NCI-H526 (cell line): ENCODE data around the gene PDXDC1.
"Not testable (repeated sequence)": the region's sequence is repeated elsewhere in the genome, so short reads cannot be mapped to it uniquely, and the experiment has no call there.

Experiments
- DNase-seq, 2 experiments: peaks; one replicate each; lab custom pipeline; 2025; lab: John Stamatoyannopoulos, UW

Gene PDXDC1

DNA sequence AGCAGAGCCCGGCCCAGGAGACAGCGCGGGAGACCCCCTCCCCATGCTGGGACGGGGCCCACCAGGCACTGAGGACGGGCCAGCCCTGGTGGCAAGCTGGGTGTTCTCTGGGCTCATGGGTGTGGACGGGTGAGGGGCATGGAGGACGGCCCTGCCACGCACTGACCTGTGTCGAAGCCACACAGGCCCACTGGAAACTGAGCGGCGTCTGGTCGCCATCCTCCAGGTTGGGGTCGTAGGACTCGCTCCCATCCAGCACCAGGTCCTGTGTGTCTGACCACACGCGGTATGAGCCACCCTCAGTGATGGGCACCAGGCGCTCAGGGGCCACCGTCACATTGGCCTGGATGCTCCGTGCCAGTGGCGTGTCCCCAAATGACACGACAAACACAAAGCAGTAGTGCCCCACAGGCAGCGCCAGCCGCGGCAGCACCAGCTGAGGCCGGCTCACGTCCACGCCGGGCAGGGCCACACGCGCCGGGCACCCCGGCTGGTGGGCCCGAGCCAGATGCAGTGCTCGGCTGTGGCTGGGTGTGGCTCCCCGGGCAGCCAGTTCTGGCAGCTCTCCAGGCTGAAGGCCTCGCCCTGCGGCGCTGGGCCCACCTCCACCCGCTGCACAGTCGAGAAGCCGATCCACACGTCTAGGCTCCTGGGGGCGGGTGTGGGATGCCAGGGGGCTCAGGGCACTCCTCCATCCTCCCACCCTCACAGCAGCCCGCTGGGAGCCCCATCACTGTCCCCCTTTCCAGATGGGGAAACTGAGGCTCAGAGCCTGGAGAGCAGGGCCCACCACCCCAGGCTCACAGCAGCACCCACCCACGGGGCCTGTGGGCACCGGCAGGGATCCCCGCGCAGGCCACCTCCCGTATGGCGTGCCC lies 160.9 kb downstream of the PDXDC1 start:
- not testable (repeated sequence) for DNase-seq

DNA sequence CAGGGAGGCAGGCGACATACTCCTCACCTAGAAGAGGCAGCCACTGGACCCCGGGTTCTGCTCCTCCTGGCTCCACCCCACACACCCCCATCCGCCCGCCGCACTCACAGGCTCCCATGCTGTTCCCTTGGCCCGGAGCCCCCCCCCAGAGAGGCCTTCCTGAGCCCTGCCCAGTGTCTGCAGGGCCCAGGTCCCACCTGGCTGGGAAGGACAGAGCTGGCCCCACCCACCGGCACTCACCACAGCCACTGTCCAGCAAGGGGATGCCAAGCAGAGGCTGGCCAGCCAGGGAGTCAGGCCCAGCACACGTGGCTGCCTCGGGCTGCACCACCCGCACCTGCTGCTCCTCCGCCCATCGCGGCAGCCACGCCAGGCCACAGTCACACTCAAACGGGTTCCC lies 162.7 kb downstream of the PDXDC1 start:
- not testable (repeated sequence) for DNase-seq

DNA sequence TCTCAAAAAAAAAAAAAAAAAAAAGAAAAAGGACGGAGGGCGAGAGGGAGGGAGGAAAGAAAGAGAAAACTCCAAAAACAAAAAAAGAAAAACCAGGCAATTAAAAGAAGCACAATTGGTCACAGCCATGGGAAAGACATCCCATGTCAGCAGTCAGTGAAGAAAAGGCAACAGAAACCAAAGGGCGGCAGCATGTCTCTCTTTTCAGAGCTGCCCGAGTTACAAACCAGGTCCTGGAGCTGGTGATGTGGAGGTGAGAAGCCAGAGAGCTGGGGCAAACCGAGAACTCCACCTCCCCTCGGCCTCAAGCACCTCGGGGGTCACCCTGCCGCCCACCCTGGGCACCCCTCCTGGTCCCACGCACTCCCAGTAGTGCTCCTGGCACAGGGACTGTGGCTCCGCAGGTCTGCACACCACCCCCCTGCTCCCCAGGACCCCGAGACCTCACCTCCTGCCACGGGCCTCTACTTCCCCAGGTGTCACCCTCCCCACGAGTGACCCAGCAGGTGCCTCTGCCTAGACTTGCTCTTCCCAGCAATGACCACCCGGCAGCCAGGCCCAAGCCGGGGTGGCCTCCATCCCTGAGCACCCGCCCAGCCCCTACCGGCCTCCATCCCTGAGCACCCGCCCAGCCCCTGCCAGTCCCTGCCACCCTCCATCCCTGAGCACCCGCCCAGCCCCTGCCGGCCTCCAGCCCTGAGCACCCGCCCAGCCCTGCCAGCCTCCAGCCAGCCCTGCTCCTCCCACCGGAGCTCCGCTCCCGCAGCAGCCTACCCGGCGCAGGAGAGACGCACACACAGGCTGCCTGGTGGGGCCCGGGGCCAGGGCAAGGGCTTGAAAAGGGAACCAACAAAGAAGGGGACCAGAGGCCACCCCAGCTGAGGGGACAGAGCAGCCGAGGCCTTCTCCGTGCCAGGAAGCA lies 165.9 kb downstream of the PDXDC1 start:
- peak in 1 of 2 experiments; percentile 11 for DNase-seq

DNA sequence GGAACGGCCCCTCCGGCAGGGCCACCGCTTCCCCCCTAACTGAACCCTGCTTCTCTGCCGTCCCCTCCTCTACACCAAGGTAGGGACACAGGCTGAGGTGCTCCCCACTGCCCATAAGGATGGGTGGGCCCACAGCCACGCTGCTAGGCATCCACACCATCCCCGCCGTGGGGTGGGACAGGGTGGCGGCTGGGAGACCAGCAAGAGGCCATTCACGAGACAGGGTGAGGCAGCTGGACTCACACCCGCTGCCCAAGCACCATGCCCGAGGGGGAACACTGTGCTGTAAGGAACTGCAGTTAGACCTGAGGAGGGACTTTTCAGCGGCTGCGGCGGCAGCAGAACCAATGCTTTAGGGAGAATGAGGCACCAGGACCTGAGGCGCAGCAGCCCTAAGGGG lies 166.8 kb downstream of the PDXDC1 start:
- no peak for DNase-seq

DNA sequence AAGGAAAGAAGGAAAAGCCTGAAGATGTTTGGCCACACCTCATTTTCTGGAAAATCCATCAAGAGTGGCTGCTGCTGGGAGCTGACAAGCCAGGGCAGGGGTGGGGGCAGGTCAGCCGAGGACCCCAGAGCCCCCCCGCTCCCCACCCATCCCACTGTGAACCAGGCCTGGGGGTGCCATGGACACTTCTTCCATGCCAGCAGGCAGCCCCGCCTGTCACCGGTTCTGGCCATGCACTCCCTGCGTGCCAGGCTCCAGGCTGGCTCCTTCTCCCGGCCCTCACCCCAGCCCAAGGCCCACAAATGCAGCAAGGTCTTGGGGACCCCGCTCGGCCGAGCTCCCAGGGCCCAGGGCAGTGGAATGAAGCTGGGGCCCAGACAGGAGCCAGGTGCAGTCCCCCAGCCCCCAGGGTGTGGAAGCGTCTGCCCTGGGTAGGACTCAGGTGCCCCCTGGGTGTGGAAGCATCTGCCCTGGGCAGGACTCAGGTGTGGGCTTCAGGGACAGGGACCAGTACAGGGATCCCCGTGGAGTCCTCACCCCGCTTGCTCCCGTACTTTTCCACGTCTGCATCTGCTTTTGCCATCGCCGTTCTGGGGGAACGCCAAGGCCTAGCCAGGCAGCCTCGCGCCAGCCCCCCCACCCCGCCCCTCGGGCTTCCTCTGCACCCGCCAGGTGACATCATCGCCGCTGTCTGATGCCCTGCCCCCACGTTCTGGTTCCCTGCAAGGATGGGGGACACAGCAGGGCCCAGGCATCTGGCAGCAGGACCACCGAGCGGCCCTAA lies 167.5 kb downstream of the PDXDC1 start:
- DNase-seq = not testable (repeated sequence)

DNA sequence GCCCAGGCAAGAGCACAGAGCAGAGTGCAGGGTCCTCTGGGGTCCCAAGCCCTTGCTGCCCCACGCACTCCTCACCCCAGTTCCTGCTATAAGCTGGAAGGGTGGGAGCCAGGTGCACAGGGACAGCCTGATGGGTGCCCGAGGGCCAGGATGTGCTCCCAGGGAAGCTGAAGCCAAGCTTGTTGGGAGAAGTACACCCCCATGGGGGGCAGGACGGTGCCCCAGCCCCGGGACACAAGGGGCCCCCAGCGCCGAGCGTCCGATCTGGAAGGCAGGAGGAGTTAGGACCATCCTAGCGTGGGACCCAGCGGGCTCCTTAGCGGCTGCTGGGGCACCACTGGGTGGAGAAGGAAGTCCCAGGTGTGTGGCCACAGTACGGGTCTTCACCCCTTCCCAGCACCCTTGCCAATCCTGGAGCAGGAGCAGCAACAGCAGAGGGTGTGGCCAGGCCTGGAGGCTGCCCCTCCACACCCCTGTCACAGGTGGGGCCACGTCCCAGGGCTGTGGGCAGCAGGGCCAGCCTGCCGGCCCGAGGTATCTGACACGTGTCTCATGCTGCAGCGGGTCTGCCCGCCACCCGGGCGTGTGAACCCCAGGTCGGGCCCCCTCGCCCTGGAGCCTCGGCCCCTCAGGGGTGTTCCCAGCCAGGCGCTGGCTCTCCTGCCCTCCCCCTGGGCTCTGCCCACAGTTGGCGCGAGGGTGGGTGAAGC lies 168.2 kb downstream of the PDXDC1 start:
- DNase-seq = not testable (repeated sequence)

DNA sequence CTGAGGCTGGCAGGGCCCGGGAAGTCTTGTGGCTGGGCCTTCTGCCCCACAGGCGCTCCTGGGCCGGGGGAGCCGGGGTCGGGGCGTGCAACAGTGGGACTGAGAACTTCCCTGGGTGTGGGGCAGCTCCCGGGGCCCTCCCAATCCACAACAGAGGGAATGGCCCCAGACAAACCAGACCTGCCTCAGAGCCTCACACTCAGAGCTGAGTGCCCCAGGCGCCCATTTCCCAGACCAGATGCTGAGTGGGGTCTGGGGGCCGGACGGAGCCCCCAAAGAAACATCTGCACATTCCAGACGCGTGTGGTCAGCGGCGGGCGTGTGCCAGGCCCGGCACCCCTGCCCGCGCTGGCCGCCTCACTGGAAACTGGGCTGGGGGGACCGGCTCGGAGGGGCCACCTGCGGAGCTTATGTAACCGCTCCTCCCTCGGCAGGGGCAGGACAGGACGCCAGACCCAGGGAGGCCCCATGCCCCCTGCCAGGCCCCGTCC lies 168.8 kb downstream of the PDXDC1 start:
- DNase-seq = not testable (repeated sequence)

DNA sequence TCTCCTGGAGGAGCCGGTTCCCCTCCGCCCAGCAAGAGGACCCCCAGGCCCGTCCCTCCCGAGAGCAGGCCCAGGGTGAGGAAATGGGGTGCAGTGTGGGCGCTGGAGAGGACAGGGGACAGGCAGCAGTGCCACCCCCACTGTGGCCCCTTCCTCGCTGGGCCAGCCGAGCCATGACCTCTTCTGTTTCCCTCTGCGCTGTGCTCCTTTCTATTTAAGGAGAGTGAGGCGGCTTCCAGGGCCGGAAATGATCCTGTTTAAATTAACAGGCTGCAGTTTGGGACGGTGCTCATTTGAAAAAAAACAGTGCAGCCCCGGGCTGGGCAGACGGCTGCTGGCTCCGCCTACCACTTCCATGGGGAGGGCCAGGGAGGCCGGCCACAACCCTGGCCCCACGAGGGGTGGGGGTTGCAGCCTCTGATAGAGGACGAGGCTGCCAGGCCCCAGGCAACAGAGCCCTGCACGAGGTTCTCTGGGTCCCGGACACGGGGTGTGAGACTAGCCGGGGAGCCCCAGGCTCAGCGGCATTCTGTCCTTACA lies 169.3 kb downstream of the PDXDC1 start:
- DNase-seq = peak in 1 of 2 experiments; percentile 36

DNA sequence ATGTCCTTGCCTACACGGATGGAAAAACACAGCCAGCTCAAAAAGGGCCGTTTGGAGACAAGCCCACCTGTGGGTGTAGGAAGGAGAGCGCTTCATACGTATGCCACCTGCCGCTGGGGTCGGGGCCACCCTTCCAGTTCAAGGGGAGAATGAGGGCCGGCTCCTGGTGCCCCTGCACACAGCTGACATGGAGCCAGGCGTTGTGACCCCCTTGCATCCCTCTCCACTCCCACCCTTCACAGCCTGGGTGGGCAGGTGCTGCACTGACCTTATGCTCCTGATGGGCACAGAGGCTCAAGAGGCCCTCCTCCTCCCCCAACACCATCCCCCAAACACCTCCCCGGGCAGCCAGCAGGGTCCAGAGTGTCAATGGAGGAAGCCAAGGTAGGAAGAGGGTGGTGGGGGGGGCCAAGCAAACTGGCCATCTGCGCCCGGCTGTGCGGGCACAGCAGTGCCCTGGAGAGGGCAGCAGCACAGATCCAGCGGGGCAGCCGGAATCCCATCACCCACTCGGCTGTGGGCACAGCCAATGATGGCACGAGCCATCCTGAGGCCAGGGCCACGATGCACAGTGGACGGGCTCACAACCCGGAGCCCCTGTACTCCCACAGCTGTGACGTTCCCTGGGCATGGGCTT lies 170.1 kb downstream of the PDXDC1 start:
- DNase-seq = peak in 1 of 2 experiments; percentile 32

DNA sequence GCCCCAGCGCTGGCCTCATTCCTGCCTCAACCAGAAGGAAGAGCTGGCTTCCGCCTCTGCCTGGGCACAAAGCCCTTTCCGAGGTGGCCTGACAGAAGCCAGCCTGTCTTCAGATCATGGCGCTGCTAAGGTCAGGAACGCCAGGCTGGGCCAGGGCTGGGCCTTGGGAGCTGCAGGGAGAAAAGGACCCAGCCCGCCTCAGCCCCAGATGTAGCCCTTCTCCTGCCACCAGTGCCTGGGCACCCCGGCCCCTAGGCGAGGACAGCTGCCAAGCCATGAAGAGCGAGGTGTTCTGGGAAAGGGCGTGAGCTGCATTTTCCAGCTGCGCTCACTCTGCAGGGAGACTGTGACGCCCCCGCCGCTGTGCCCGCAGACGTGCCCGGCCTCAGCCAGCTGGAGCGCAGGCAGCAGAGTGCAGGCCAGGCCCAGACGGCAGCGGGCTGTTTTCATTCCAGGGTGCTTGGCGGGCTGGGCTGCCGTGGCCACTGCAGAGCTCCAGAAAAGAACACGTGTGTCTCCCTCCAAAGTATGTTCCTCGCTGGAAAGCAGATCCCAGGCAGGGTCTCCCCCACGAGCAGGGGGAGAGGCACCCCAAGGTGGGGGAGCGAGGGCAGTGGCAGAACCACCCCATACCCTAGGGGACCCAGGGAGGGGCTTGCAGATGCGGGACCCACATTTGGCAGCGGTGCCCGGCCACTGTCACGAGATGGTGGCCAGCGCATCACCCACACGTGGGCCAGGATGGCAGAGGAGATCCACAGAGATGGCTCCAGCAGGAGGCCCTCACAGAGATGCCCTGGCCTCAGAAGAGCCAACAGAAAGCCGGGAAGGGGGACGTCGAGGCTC lies 170.8 kb downstream of the PDXDC1 start:
- not testable (repeated sequence) for DNase-seq

DNA sequence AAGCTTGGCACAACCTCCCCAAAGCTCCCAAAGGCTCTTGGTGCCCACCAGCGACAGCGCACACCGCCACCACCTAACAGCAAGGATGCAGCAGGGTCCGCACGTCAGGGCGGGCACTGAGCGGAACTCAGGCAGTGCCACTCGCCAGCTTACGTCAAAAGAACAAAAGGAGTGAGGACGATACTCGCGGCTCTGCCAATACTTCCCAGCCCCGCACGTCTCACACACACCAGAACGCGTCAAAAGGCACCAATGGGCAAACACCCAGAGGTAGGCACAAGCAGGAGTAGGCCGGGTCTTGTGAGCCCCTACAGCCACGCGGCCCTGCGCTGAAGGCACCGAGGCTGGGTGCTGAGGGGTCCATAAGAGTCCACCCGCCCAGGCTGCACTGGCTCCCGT lies 171.4 kb downstream of the PDXDC1 start:
- not testable (repeated sequence) for DNase-seq

DNA sequence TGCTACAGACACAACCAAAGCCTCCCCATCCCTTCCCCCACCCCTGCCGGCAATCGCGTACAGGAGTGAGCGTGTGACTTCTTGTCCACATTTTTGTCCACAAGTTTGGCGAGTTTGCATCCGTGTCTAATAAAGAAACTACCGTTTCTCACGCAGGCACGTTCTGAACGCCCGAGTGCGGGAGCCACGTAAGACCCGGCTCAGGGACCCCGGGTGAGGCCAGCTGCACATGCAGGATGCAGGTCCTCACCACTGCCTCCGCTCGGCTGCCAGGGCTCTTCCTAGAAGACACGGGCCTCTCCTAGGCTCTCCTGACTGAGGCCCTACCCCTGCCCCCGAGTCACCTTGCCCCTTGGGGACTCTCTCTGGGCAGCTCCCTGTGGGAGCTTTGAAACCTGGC lies 174.0 kb downstream of the PDXDC1 start:
- DNase-seq = not testable (repeated sequence)

DNA sequence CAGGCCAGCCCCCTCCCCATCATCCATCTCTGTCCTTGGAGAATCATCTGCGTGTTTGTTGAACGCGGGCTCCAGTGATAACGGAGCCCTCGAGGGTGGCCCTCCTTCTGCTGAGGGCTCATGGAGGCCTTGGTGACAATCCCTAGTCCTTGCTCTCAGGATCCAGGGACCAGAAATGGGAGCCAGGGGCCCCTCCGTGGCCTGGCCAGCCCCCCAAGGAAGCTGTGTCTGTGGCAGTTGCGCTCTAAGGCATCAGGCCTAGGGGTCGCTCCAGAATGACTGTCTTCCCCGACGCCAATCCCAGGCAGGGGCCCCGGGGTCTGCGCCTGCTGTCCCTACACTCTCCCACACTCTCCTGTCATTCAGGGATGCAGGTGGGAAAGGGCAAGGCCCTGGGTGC lies 174.4 kb downstream of the PDXDC1 start:
- not testable (repeated sequence) for DNase-seq

DNA sequence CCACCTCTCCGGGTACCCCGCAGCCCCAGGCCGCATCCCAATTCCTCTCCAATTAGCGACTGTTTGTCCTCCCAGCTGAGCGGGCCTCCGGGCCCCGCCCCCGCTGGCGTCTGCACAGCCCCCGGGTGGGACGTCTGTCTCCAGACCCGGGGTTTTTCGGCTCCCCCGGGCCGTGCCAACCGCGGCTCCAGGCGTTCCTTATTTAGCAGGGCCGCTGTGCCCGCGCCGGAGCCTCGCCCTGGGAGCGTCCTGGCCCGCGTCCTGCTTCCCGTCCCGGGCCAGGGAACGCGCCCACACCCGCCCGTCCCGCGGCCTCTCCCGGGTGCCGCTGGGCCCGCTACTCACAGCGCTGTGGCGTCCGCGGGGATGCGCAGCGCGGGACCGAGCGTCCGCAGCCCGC lies 179.2 kb downstream of the PDXDC1 start:
- DNase-seq = peak in 1 of 2 experiments; percentile 14

DNA sequence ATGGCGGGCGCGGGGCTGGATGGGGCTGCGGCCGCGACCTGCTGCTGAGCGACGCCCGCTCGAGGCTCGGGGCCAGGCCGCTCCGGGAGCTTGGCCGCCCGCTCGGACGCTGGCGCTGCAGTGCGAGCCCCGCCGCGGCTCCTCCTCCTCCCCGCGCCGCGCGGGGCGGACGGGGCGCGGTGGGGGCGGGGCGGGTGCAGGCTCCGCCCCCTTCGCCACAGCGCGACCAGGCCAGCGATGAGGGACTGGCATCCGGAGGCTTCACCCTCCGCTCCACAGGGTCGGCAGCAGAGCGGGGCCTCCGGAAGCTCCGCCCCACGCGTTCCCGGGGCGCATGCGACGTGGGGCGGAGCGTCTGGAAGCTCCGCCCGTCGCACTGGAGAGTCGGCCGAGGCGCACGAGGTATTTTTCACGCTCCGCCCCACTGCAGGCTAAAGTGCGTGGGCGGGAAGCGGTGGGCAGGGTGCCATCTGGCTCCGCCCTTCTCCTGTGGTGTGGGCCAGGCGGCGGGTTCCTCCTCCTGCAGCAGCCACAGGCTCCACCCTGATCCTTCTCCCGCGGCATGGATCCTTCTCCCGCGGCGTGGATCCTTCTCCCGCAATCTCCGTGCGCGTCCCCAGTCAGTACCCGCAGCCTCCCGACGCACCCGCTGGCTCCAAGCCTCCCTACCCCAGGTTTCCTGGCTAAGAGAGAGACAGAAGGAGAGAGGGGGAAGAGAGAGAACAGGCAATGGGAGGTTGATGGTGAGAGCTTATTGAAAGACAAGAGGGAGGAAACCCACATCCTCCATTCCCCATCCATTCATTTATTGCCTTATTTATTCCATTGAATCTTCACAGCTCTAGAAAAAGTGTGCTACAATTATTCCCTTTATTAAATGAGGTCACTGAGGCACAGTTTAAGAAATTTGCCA lies 180.1 kb downstream of the PDXDC1 start:
- peak; percentile 65 to 93 for DNase-seq

DNA sequence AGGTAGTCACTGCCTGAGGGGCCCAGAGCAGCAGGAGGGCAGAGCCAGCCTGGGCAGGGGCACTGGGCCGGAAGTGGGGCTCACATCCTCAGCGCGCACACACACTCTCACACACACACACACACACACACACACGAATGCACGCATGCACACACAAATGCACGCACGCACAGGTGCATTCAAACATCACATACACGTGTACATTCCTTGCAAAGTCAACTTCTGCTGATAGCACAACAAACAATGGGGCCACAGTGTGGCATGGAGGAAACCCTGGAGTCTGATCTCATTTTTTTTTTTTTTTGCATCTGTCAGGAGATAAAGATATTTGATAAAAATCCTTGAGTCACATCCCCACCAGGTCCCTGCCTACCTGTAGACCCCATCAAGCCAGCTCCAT lies 182.8 kb downstream of the PDXDC1 start:
- not testable (repeated sequence) for DNase-seq

DNA sequence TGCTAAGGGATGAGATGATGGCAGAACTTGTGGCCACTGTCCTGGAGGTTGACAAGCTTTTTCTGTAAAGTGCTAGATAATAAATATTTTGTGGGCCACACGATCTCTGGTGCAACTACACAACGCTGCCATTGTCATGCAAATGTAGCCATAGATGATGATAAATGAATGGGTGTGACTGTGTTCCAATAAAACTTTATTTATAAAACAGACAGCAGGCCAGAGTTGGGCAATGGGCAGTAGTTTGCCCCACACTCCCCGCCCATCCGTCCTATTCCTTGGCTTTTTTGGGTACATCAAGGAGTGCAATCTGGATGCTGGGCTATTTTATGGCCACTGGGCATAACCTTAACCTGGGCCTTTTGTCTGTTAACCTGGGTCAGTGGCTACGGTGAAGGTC lies 184.8 kb downstream of the PDXDC1 start:
- not testable (repeated sequence) for DNase-seq

DNA sequence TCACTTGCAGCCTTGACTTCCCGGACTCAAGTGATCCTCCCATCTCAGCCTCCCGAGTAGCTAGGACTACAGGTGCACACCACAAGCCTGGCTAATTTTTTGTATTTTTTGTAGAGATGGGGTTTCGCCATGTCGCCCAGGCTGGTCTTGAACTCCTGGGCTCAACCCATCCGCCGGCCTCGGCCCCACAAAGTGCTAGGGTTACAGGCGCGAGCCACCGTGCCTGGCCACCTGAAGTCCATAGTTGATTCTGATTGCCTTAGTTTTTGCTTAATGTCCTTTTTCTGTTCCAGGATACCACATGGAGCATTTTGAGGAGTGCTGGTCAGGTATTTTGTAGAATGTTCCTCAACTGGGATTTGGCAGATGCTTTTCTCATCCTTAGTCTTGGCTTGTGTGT lies 185.7 kb downstream of the PDXDC1 start:
- DNase-seq = not testable (repeated sequence)
